B cell (primary cell): ENCODE results near the gene S100A1.

Experiments
- EZH2 ChIP-seq: IDR thresholded peaks from 2 replicates; pipeline ENCODE4 v1.6.1; 2012; ENCODE audit warnings: borderline replicate concordance, low read depth, mild to moderate bottlenecking, moderate library complexity, low read length; ENCODE audit not compliant: insufficient read depth, poor library complexity, severe bottlenecking
- TF ChIP-seq, protein P1 (sequence below): fragments of 200-600 bp; IDR thresholded peaks from one replicate; pipeline ENCODE4 v1.8.0; 2022; ENCODE audit warnings: antibody characterized with exemption, mild to moderate bottlenecking

DNA sequence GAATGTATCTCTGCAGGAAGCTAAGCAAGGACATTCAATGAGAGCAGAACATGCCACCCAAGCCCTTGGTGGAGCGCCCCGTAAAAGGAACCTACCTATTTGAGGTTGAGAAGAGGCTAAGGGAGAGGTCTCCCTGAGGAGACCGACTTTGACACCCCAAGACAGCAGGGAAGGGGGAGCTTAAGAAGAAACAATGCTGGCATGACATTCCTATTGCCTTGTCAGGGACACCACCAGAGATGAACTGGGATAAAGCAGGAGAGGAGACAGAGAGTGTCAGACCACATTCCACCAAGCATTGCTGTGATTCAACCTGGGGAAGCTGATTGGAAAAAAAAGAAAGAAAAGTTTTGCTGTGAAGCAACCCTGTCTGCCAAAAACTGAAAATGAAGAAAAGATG, 49.3 kb upstream of the S100A1 start:
- no peak for TF ChIP-seq EZH2
- TF ChIP-seq, protein P1, sequence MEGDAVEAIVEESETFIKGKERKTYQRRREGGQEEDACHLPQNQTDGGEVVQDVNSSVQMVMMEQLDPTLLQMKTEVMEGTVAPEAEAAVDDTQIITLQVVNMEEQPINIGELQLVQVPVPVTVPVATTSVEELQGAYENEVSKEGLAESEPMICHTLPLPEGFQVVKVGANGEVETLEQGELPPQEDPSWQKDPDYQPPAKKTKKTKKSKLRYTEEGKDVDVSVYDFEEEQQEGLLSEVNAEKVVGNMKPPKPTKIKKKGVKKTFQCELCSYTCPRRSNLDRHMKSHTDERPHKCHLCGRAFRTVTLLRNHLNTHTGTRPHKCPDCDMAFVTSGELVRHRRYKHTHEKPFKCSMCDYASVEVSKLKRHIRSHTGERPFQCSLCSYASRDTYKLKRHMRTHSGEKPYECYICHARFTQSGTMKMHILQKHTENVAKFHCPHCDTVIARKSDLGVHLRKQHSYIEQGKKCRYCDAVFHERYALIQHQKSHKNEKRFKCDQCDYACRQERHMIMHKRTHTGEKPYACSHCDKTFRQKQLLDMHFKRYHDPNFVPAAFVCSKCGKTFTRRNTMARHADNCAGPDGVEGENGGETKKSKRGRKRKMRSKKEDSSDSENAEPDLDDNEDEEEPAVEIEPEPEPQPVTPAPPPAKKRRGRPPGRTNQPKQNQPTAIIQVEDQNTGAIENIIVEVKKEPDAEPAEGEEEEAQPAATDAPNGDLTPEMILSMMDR = no peak
